SK-N-SH treated with all-trans-retinoic acid at 6 μM for 48 hours (cell line): Measurements from ENCODE around the gene TRIM16.

ENCODE experiments used
- ATAC-seq: fragments of 200-7000 bp; cut with Tn5 transposase; 3 replicates; pipeline ENCODE4 v1.9.1; 2020; ENCODE audit warnings: mild to moderate bottlenecking, moderate library complexity
- ARNTL ChIP-seq: fragments of 450-650 bp; formaldehyde crosslinking; IDR thresholded peaks from 2 replicates; pipeline ENCODE4 v1.5.0; 2020; ENCODE audit warnings: low read depth, mild to moderate bottlenecking, moderate library complexity, borderline replicate concordance
- BACH2 ChIP-seq: fragments of 250-450 bp; sonication (Bioruptor Pico); IDR thresholded peaks from 2 replicates; pipeline ENCODE4 v1.9.0; 2021; ENCODE audit warnings: mild to moderate bottlenecking, borderline replicate concordance
- CREB5 ChIP-seq: fragments of 250-450 bp; sonication (Bioruptor Pico); IDR thresholded peaks from 2 replicates; pipeline ENCODE4 v1.5.1; 2020; ENCODE audit warnings: low read depth, mild to moderate bottlenecking, moderate library complexity
- CSDC2 ChIP-seq: fragments of 250-450 bp; sonication (Bioruptor Pico); IDR thresholded peaks from 2 replicates; pipeline ENCODE4 v1.5.0; 2020; ENCODE audit warnings: mild to moderate bottlenecking, moderate library complexity
- CSRNP3 ChIP-seq: fragments of 250-450 bp; sonication (Bioruptor Pico); IDR thresholded peaks from 2 replicates; pipeline ENCODE4 v1.5.1; 2021; ENCODE audit warnings: mild to moderate bottlenecking, moderate library complexity
- ESRRG ChIP-seq: fragments of 250-450 bp; sonication (Bioruptor Pico); IDR thresholded peaks from 2 replicates; pipeline ENCODE4 v1.6.1; 2021; ENCODE audit warnings: mild to moderate bottlenecking
- ISL1 ChIP-seq: fragments of 250-450 bp; sonication (Bioruptor Pico); IDR thresholded peaks from 2 replicates; pipeline ENCODE4 v2.1.2; 2022; ENCODE audit warnings: mild to moderate bottlenecking, moderate library complexity
- OSR1 ChIP-seq: fragments of 250-450 bp; sonication (Bioruptor Pico); IDR thresholded peaks from 2 replicates; pipeline ENCODE4 v1.8.0; 2022; ENCODE audit warnings: moderate library complexity, mild to moderate bottlenecking, inconsistent platforms
- PATZ1 ChIP-seq: fragments of 250-450 bp; sonication (Bioruptor Pico); IDR thresholded peaks from 2 replicates; pipeline ENCODE4 v1.8.0; 2020; ENCODE audit warnings: mild to moderate bottlenecking, moderate library complexity, borderline replicate concordance
- POU6F1 ChIP-seq: fragments of 250-450 bp; sonication (Bioruptor Pico); IDR thresholded peaks from 2 replicates; pipeline ENCODE4 v1.8.0; 2021; ENCODE audit warnings: low read depth, mild to moderate bottlenecking, moderate library complexity, borderline replicate concordance
- PPARA ChIP-seq: fragments of 250-450 bp; sonication (Bioruptor Pico); IDR thresholded peaks from 2 replicates; pipeline ENCODE4 v1.5.0; 2020; ENCODE audit warnings: mild to moderate bottlenecking, borderline replicate concordance
- RARB ChIP-seq: fragments of 250-450 bp; sonication (Bioruptor Pico); IDR thresholded peaks from 2 replicates; pipeline ENCODE4 v1.8.0; 2021; ENCODE audit warnings: mild to moderate bottlenecking, moderate library complexity
- SNAI2 ChIP-seq: fragments of 250-450 bp; sonication (Bioruptor Pico); IDR thresholded peaks from 2 replicates; pipeline ENCODE4 v1.5.0; 2020; ENCODE audit warnings: mild to moderate bottlenecking, moderate library complexity
- TCF4 ChIP-seq: fragments of 250-450 bp; sonication (Bioruptor Pico); IDR thresholded peaks from 2 replicates; pipeline ENCODE4 v1.8.0; 2021; ENCODE audit warnings: mild to moderate bottlenecking, moderate library complexity, borderline replicate concordance
- TOX ChIP-seq: fragments of 250-450 bp; sonication (Bioruptor Pico); IDR thresholded peaks from 2 replicates; pipeline ENCODE4 v1.8.0; 2021; ENCODE audit warnings: mild to moderate bottlenecking, moderate library complexity, borderline replicate concordance
- TSHZ2 ChIP-seq: fragments of 250-450 bp; sonication (Bioruptor Pico); IDR thresholded peaks from 2 replicates; pipeline ENCODE4 v1.5.0; 2020; ENCODE audit warnings: mild to moderate bottlenecking, moderate library complexity
- ZC3H10 ChIP-seq: fragments of 250-450 bp; sonication (Bioruptor Pico); IDR thresholded peaks from 2 replicates; pipeline ENCODE4 v1.5.1; 2021; ENCODE audit warnings: mild to moderate bottlenecking, moderate library complexity
- ZFP3 ChIP-seq: fragments of 250-450 bp; sonication (Bioruptor Pico); IDR thresholded peaks from 2 replicates; pipeline ENCODE4 v1.5.0; 2020; ENCODE audit warnings: mild to moderate bottlenecking, moderate library complexity
- ZFP30 ChIP-seq: fragments of 450-650 bp; formaldehyde crosslinking; IDR thresholded peaks from 2 replicates; pipeline ENCODE4 v1.5.0; 2022; ENCODE audit warnings: mild to moderate bottlenecking, moderate library complexity
- ZNF565 ChIP-seq: fragments of 450-650 bp; formaldehyde crosslinking; conservative IDR thresholded peaks from 2 replicates; pipeline ENCODE4 v1.5.0; 2020; ENCODE audit warnings: low read depth, mild to moderate bottlenecking, moderate library complexity
- ZNF70 ChIP-seq: fragments of 450-650 bp; formaldehyde crosslinking; IDR thresholded peaks from 2 replicates; pipeline ENCODE4 v1.5.0; 2020; ENCODE audit warnings: mild to moderate bottlenecking, moderate library complexity
- ZNF8 ChIP-seq: fragments of 450-650 bp; formaldehyde crosslinking; IDR thresholded peaks from 2 replicates; pipeline ENCODE4 v1.5.0; 2020; ENCODE audit warnings: mild to moderate bottlenecking, moderate library complexity

The TRIM16 gene

GRCh38 chr17:15660077-15660476 lies 24.0 kb downstream of the TRIM16 start:
- no peak for ATAC-seq
- TF ChIP-seq ZFP30 (CRISPR knock-in tag) (no peak), TOX (CRISPR knock-in tag) (no peak), CREB5 (no peak), POU6F1 (CRISPR knock-in tag) (no peak), ZC3H10 (no peak), TCF4 (CRISPR knock-in tag) (no peak), CSDC2 (CRISPR knock-in tag) (no peak), PATZ1 (CRISPR knock-in tag) (no peak), RARB (no peak), ZNF8 (no peak), PPARA (CRISPR knock-in tag) (no peak), CSRNP3 (CRISPR knock-in tag) (no peak), BACH2 (CRISPR knock-in tag) (no peak), ZNF565 (CRISPR knock-in tag) (no peak), ISL1 (no peak), ZFP3 (no peak), SNAI2 (CRISPR knock-in tag) (no peak), OSR1 (CRISPR knock-in tag) (no peak), ZNF70 (CRISPR knock-in tag) (no peak)

- no peak for TF ChIP-seq TOX (CRISPR knock-in tag)
- no peak for TF ChIP-seq ESRRG (CRISPR knock-in tag)
- peak; percentile 12; the same call in 1 of the 2 replicates for TF ChIP-seq ISL1
- TF ChIP-seq, all 23 proteins: peak for 1
- peak; percentile 25; the same call in 1 of the 3 replicates for ATAC-seq
These were observed 24.4 kb downstream of the TRIM16 start for GRCh38 chr17:15659663-15660062.

GRCh38 chr17:15659236-15659635 lies 24.9 kb downstream of the TRIM16 start:
- TF ChIP-seq ARNTL (no peak), CSDC2 (CRISPR knock-in tag) (no peak), ZNF8 (no peak)
- ATAC-seq = no peak

- ATAC-seq = no peak
- TF ChIP-seq PPARA (CRISPR knock-in tag) = no peak
- 0 out of 2 replicates have a peak, but pooled peaks have one; percentile 12 for TF ChIP-seq ZFP30 (CRISPR knock-in tag)
- no peak for TF ChIP-seq ARNTL
These were observed 25.8 kb downstream of the TRIM16 start for GRCh38 chr17:15658296-15658695.

- no peak for ATAC-seq
- TF ChIP-seq ZNF8 = no peak
- TF ChIP-seq CREB5 = no peak
- TF ChIP-seq SNAI2 (CRISPR knock-in tag) = no peak
- TF ChIP-seq CSRNP3 (CRISPR knock-in tag) = no peak
- TF ChIP-seq CSDC2 (CRISPR knock-in tag) = no peak
- TF ChIP-seq TSHZ2 (CRISPR knock-in tag) = no peak
- no peak for TF ChIP-seq TCF4 (CRISPR knock-in tag)
- TF ChIP-seq BACH2 (CRISPR knock-in tag) = no peak
- no peak for TF ChIP-seq TOX (CRISPR knock-in tag)
- no peak for TF ChIP-seq ISL1
These were observed 26.2 kb downstream of the TRIM16 start for GRCh38 chr17:15657868-15658267.
